Loucy (cell line): ENCODE measurements around the gene FETUB.

Source experiments
- H2AFZ ChIP-seq: fragments of 200-600 bp; sonication (generic); 2 replicates; pipeline ENCODE4 v1.6.0; 2016; ENCODE audit warnings: antibody characterized with exemption, mild to moderate bottlenecking, low read length, moderate library complexity
- H3F3A ChIP-seq: fragments of 200-600 bp; 2 replicates; pipeline ENCODE4 v1.6.0; 2016; ENCODE audit warnings: antibody characterized with exemption, low read depth, mild to moderate bottlenecking
- H3K27me3 ChIP-seq: fragments of 200-600 bp; sonication (generic); 2 replicates; pipeline ENCODE4 v1.6.1; 2014; ENCODE audit warnings: low read length, mild to moderate bottlenecking; ENCODE audit not compliant: insufficient read depth, poor library complexity, severe bottlenecking
- H3K36me3 ChIP-seq: fragments of 200-600 bp; sonication (generic); 2 replicates; pipeline ENCODE4 v1.6.1; 2016; ENCODE audit warnings: low read length; ENCODE audit not compliant: insufficient read depth
- H3K4me1 ChIP-seq: fragments of 200-600 bp; sonication (generic); 2 replicates; pipeline ENCODE4 v1.5.1; 2014; ENCODE audit warnings: low read length, mild to moderate bottlenecking; ENCODE audit not compliant: insufficient read depth, poor library complexity, severe bottlenecking
- H3K4me2 ChIP-seq: fragments of 200-600 bp; sonication (generic); 2 replicates; pipeline ENCODE4 v1.6.0; 2014; ENCODE audit warnings: antibody characterized with exemption, low read length, low read depth, mild to moderate bottlenecking; ENCODE audit not compliant: poor library complexity, severe bottlenecking
- H3K4me3 ChIP-seq: fragments of 200-600 bp; sonication (generic); 2 replicates; pipeline ENCODE4 v1.5.1; 2014; ENCODE audit warnings: low read length, mild to moderate bottlenecking, mixed read lengths; ENCODE audit not compliant: poor library complexity, severe bottlenecking
- H3K79me2 ChIP-seq: fragments of 200-600 bp; sonication (generic); 2 replicates; pipeline ENCODE4 v1.6.1; 2014; ENCODE audit warnings: low read length; ENCODE audit not compliant: insufficient read depth
- H3K9ac ChIP-seq: fragments of 200-600 bp; sonication (generic); 2 replicates; pipeline ENCODE4 v1.6.0; 2014; ENCODE audit warnings: mild to moderate bottlenecking, low read depth, low read length, moderate library complexity; ENCODE audit not compliant: poor library complexity, severe bottlenecking
- H3K9me2 ChIP-seq: fragments of 200-600 bp; sonication (generic); replicated peaks from 2 replicates; pipeline ENCODE4 v1.6.1; 2016; ENCODE audit warnings: low read depth, low read length, mixed read lengths
- H3K9me3 ChIP-seq: fragments of 200-600 bp; sonication (generic); 2 replicates; pipeline ENCODE4 v1.6.1; 2014; ENCODE audit warnings: mild to moderate bottlenecking, antibody characterized with exemption, low read length, low read depth; ENCODE audit not compliant: insufficient read depth
- H4K20me1 ChIP-seq: fragments of 200-600 bp; sonication (generic); 2 replicates; pipeline ENCODE4 v1.6.0; 2014; ENCODE audit warnings: antibody characterized with exemption, low read length, mild to moderate bottlenecking; ENCODE audit not compliant: insufficient read depth, poor library complexity, severe bottlenecking
- EZH2phosphoT487 ChIP-seq: fragments of 200-600 bp; IDR thresholded peaks from 2 replicates; pipeline ENCODE4 v1.6.1; 2018; ENCODE audit warnings: antibody characterized with exemption, mild to moderate bottlenecking, moderate library complexity, borderline replicate concordance
- TF ChIP-seq, protein P1 (sequence below): fragments of 200-600 bp; sonication (generic); conservative IDR thresholded peaks from 2 replicates; pipeline ENCODE4 v1.5.1; 2014; ENCODE audit warnings: mild to moderate bottlenecking, antibody characterized with exemption, low read length

FETUB gene

DNA sequence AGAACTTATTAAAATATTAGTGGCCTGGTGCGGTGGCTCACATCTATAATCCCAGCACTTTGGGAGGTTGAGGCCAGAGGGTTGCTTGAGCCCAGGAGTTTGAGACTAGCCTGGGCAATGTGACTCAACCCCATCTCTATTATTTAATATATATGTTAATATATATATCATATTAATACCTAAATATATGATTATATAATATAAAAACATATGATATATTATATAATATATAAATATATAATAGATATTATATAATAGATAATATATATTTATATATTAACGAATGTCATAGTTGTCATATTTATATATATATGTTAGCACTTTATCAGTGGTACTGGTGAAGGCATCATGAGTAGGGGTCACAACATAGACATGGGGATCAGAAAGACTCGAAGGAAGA is 30.9 kb downstream of the FETUB start:
- no peaks in the 10 kb centered on the region for H3K79me2 ChIP-seq
- no peaks in the 10 kb centered on the region for H3K27me3 ChIP-seq
- H3K4me3 ChIP-seq = no peak overlapping the region
- no peak overlapping the region for H3K4me2 ChIP-seq
- no peak overlapping the region for H3K9ac ChIP-seq
- no peaks in the 10 kb centered on the region for H4K20me1 ChIP-seq
- no peaks in the 10 kb centered on the region for H3K4me1 ChIP-seq
- H2AFZ ChIP-seq = no peak overlapping the region
- no peaks in the 10 kb centered on the region for H3K9me2 ChIP-seq
- H3K9me3 ChIP-seq = no peaks in the 10 kb centered on the region
- no peaks in the 10 kb centered on the region for H3K36me3 ChIP-seq
- no peak for TF ChIP-seq EZH2phosphoT487
- TF ChIP-seq, protein P1, sequence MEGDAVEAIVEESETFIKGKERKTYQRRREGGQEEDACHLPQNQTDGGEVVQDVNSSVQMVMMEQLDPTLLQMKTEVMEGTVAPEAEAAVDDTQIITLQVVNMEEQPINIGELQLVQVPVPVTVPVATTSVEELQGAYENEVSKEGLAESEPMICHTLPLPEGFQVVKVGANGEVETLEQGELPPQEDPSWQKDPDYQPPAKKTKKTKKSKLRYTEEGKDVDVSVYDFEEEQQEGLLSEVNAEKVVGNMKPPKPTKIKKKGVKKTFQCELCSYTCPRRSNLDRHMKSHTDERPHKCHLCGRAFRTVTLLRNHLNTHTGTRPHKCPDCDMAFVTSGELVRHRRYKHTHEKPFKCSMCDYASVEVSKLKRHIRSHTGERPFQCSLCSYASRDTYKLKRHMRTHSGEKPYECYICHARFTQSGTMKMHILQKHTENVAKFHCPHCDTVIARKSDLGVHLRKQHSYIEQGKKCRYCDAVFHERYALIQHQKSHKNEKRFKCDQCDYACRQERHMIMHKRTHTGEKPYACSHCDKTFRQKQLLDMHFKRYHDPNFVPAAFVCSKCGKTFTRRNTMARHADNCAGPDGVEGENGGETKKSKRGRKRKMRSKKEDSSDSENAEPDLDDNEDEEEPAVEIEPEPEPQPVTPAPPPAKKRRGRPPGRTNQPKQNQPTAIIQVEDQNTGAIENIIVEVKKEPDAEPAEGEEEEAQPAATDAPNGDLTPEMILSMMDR = no peak
- no peaks in the 10 kb centered on the region for H3F3A ChIP-seq

DNA sequence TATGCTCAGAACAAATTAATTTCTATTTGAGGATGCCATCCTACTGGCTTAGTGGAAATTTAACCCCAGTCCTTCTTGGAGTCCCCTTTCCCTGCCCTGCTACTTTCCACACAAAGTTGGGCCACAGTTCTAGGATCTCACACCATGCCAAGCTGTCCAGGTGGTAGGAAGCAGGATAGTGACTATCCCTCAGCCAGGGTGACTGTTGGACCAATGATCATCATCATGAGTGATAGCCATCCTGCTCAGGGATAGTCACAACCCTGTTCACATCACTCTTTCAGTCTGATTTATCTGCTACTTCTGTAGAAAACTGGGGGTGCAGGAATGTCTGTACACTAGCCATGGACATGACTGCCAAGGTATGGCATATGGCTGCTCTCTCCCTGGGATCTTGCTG is 38.4 kb downstream of the FETUB start:
- Histone ChIP-seq H4K20me1 (no peaks in the 10 kb centered on the region), H3K9me3 (no peaks in the 10 kb centered on the region), H3K4me2 (no peak overlapping the region), H3K36me3 (no peaks in the 10 kb centered on the region), H3F3A (no peaks in the 10 kb centered on the region), H3K9me2 (no peaks in the 10 kb centered on the region), H3K4me3 (no peak overlapping the region), H3K79me2 (no peaks in the 10 kb centered on the region), H3K4me1 (no peaks in the 10 kb centered on the region), H3K27me3 (no peaks in the 10 kb centered on the region), H3K9ac (no peak overlapping the region), H2AFZ (no peak overlapping the region)
- TF ChIP-seq, protein P1 = no peak

DNA sequence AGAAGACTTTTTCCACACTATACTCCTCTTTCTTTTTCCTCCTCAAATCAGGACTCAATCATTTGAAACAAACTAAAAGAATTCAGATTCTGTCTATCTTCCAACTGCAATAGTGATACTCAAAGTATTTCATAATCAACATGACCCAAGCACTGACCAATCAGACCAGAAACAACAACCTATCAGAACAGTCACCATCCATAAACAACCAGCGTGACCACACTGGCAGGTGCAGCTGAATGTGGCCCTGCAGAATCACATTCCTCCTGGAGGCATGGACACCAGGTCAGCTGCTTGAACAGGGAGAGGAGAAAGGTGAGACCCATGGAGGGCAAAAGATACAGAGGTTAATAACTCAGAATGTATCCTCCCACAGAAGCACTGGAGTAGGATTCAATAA is 39.0 kb downstream of the FETUB start:
- H3K9me3 ChIP-seq = no peaks in the 10 kb centered on the region
- no peaks in the 10 kb centered on the region for H3K36me3 ChIP-seq
- no peak overlapping the region for H3K4me2 ChIP-seq
- no peaks in the 10 kb centered on the region for H4K20me1 ChIP-seq
- no peak overlapping the region for H2AFZ ChIP-seq
- no peaks in the 10 kb centered on the region for H3K4me1 ChIP-seq
- no peaks in the 10 kb centered on the region for H3F3A ChIP-seq
- H3K9me2 ChIP-seq = no peaks in the 10 kb centered on the region
- H3K79me2 ChIP-seq = no peaks in the 10 kb centered on the region
- no peak overlapping the region for H3K9ac ChIP-seq
- TF ChIP-seq, protein P1 = no peak
- TF ChIP-seq EZH2phosphoT487 = no peak
- no peaks in the 10 kb centered on the region for H3K27me3 ChIP-seq
- no peak overlapping the region for H3K4me3 ChIP-seq
